Breast epithelium (tissue), 3 donors: Measurements from ENCODE around the gene CDH4.

Experiments used
- POLR2A ChIP-seq: fragments of 450-650 bp; IDR thresholded peaks from one replicate; pipeline ENCODE4 v1.6.1; 2016; ENCODE audit warnings: antibody characterized with exemption, mild to moderate bottlenecking, moderate library complexity
- POLR2AphosphoS5 ChIP-seq, 3 donors: sonication (generic); formaldehyde crosslinking; IDR thresholded peaks; one replicate each; pipeline ENCODE4 v1.6.1; 2017; ENCODE audit warnings: antibody characterized with exemption in 3 of 3
- TF ChIP-seq, protein P1 (sequence below), 3 donors: fragments of 450-650 bp; IDR thresholded peaks; one replicate each; pipeline ENCODE4 v1.5.1; 2016 to 2017; ENCODE audit warnings: antibody characterized with exemption in 3 of 3, mild to moderate bottlenecking in 3 of 3, moderate library complexity in 3 of 3

DNA sequence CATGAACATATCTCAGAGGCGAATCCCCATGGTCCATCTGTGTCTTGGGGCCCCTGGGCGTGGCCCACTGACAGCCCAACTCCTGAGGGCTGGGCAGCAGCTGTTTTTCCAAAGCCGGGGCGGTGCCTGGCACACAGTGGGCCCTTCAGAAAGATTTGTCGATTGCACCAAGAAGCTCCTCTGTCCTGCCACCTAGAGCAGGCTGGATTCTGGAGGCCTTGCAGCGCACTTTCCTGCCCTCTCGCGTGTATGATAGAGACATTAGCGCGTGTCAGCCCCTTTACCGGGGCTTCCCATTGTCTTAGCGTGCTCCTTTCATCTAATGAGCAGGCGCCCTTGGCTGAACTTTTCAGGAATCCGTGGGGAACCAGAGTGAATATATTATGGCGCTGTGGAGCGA is 45.4 kb downstream of the CDH4 start:
- TF ChIP-seq, protein P1, sequence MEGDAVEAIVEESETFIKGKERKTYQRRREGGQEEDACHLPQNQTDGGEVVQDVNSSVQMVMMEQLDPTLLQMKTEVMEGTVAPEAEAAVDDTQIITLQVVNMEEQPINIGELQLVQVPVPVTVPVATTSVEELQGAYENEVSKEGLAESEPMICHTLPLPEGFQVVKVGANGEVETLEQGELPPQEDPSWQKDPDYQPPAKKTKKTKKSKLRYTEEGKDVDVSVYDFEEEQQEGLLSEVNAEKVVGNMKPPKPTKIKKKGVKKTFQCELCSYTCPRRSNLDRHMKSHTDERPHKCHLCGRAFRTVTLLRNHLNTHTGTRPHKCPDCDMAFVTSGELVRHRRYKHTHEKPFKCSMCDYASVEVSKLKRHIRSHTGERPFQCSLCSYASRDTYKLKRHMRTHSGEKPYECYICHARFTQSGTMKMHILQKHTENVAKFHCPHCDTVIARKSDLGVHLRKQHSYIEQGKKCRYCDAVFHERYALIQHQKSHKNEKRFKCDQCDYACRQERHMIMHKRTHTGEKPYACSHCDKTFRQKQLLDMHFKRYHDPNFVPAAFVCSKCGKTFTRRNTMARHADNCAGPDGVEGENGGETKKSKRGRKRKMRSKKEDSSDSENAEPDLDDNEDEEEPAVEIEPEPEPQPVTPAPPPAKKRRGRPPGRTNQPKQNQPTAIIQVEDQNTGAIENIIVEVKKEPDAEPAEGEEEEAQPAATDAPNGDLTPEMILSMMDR (IDR thresholded peaks at IDR 0.05), result no peak
- TF ChIP-seq POLR2AphosphoS5 (IDR thresholded peaks at IDR 0.05) (no peak), POLR2A (no peak)
